K562 (cell line): ENCODE data around the gene IRAG1. TPM values are rescaled to one million over a fixed set of nuclear protein-coding genes. Genes with fewer than 3 reads are reported as not detected.

Source experiments
- KDM2B ChIP-seq: fragments of 250-450 bp; sonication (Bioruptor Pico); IDR thresholded peaks from 2 replicates; pipeline ENCODE4 v1.8.0; 2021; ENCODE audit warnings: mild to moderate bottlenecking, moderate library complexity
- KLF6 ChIP-seq: fragments of 250-450 bp; sonication (Bioruptor Pico); IDR thresholded peaks from 2 replicates; pipeline ENCODE4 v1.4.0; 2020; ENCODE audit warnings: mild to moderate bottlenecking, moderate library complexity, borderline replicate concordance
- MGA ChIP-seq: fragments of 450-650 bp; IDR thresholded peaks from 2 replicates; pipeline ENCODE4 v1.6.1; 2016; ENCODE audit warnings: mild to moderate bottlenecking, moderate library complexity
- SIN3B ChIP-seq: fragments of 450-650 bp; IDR thresholded peaks from 2 replicates; pipeline ENCODE4 v1.6.1; 2017; ENCODE audit warnings: low read depth, mild to moderate bottlenecking, moderate library complexity
- SP2 ChIP-seq: IDR thresholded peaks from 2 replicates; pipeline ENCODE4 v1.6.1; 2011; ENCODE audit warnings: mild to moderate bottlenecking, low read depth, low read length, moderate library complexity; ENCODE audit not compliant: poor library complexity, severe bottlenecking; ENCODE audit errors: extremely low read depth
- TCF7 ChIP-seq: sonication (generic); IDR thresholded peaks from 2 replicates; pipeline ENCODE4 v1.6.1; 2016; ENCODE audit warnings: antibody characterized with exemption, borderline replicate concordance
- U2AF2 ChIP-seq: fragments of 200-400 bp; formaldehyde crosslinking; optimal IDR thresholded peaks from 2 replicates; pipeline ENCODE3; 2017; ENCODE audit warnings: low read depth, mild to moderate bottlenecking, low read length
- ZNF512 ChIP-seq: IDR thresholded peaks from 2 replicates; pipeline ENCODE4 v1.6.1; 2016; ENCODE audit warnings: missing genetic modification characterization, missing compliant biosample characterization
- ZNF583 ChIP-seq: fragments of 250-450 bp; sonication (Bioruptor Pico); IDR thresholded peaks from 2 replicates; pipeline ENCODE4 v1.4.0; 2020
- ZNF75A ChIP-seq: fragments of 450-650 bp; formaldehyde crosslinking; IDR thresholded peaks from 2 replicates; pipeline ENCODE4 v1.4.0; 2020; ENCODE audit warnings: mild to moderate bottlenecking
- polyA plus RNA-seq, 8 experiments: library from polyadenylated mRNA; depleted of rRNA in 4 of 8; stranded (reverse) in 5 of 8; unstranded in 3 of 8; fragments of >200 nt; fragmentation: Nextera tagmentation in 2 of 8; fragmentation: Illumina TruSeq in 1 of 8; extraction: Ambion mirVana in 2 of 8; extraction: Trizol in 1 of 8; gene quantifications; 2 replicates each; pipeline versions ENCODE4 v1.2.1 to v1.2.3, GENCODE V29; 2011 to 2014; ENCODE audit warnings: inconsistent platforms in 1 of 8, missing spikeins in 1 of 8
- total RNA-seq, 7 experiments: library from RNA; depleted of rRNA in 6 of 7; stranded (reverse); fragments of >200 nt in 6 of 7; fragmentation: Illumina TruSeq in 2 of 7; extraction: Trizol in 2 of 7; gene quantifications; 2 replicates each; pipeline versions ENCODE4 v1.2.1 to v1.2.3, GENCODE V29; 2011 to 2021; ENCODE audit warnings: low replicate concordance in 1 of 7

IRAG1 gene
- total and polyA plus RNA-seq, 9 of the 15 experiments (the other 6 are each of a cell fraction or from before 2014, with no cell fraction given) = 0.01 to 0.22 (median 0.09) TPM; not detected in 1

DNA sequence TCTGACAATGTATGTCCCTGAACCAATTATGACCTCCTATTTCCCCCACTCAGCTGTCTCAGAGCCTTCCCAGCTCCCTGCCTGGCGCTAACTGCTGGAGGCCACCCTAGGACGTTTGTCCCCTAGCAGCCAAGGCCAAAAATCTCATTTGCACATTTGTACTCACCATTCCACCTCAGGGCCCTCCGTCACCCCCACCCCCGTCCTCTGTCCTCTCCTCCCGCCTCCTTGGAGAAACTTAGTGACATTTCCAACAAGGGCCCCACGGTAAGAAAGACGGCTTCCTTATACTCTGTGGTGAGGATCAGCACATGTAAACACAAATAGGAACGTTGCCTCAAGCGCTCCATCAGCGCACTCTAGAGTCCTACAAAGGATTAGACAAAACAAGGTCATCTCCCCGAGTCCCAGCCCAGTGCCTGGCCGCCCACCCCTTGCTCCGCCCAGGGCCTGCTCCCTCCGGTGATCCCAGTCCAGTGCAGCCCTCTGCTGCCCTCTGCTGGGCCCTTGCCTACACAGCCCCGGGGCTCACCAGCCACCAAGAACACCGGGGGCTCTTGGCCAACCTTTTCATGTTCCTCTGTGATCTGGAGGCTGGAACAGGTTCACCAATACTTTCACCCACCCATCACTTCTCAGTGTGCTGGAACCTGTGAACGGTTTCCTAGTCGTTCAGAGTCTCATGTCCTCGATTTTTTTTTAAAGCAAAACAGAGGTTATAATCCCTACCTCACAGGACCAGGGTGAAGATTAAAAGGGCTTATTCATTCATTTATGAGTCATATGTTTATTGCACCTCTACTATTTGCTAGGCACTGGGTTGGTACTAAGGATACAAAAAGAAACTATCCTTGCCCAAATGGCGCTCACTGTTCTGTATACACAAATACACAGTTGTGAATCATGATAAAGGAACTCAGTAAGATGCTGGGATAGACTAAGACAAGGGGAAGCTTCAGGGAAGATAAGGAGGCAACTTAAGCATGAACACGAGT is 42.2 kb upstream of the IRAG1 start (continued):
- 0 out of 2 replicates have a peak, but pooled peaks have one; percentile 34 for TF ChIP-seq TCF7
- TF ChIP-seq ZNF75A = no peak
- no peak for TF ChIP-seq U2AF2
- 0 out of 2 replicates have a peak, but pooled peaks have one; percentile 43 for TF ChIP-seq KLF6 (CRISPR knock-in tag)
- peak; percentile 64; the same call in 1 of the 2 replicates for TF ChIP-seq MGA
- TF ChIP-seq SIN3B = no peak
- TF ChIP-seq ZNF583 (CRISPR knock-in tag) = 0 out of 2 replicates have a peak, but pooled peaks have one; percentile 43
- TF ChIP-seq SP2 = no peak
- TF ChIP-seq KDM2B (CRISPR knock-in tag) = no peak
- TF ChIP-seq ZNF512 (tag) = no peak
